H9 (cell line): Measurements from ENCODE around the gene DAZAP2. TPM values are rescaled to one million over a fixed set of nuclear protein-coding genes. Genes with fewer than 3 reads are reported as not detected.

Source experiments
- DNase-seq: peaks from one replicate; pipeline ENCODE4 v3.0.0-alpha.2; 2017
- H2AFZ ChIP-seq: one replicate; pipeline ENCODE4 v1.6.1; 2013; ENCODE audit warnings: mild to moderate bottlenecking, low read length, control low read depth, moderate library complexity
- H2AK5ac ChIP-seq: 2 replicates; pipeline ENCODE4 v1.6.1; 2013; ENCODE audit warnings: low read length, control low read depth, mixed read lengths; ENCODE audit not compliant: insufficient read length
- H2BK120ac ChIP-seq: one replicate; pipeline ENCODE4 v1.6.1; 2013; ENCODE audit warnings: low read depth, mild to moderate bottlenecking, low read length, control low read depth, inconsistent platforms; ENCODE audit not compliant: poor library complexity, severe bottlenecking
- H2BK12ac ChIP-seq: 2 replicates; pipeline ENCODE4 v1.6.1; 2013; ENCODE audit warnings: low read length, control low read depth, mixed read lengths, low read depth; ENCODE audit not compliant: insufficient read length
- H2BK15ac ChIP-seq: 2 replicates; pipeline ENCODE4 v1.6.1; 2013; ENCODE audit warnings: low read depth, low read length, control low read depth
- H2BK20ac ChIP-seq: one replicate; pipeline ENCODE4 v1.6.1; 2013; ENCODE audit warnings: low read depth, mild to moderate bottlenecking, low read length, control low read depth, inconsistent platforms; ENCODE audit not compliant: poor library complexity, severe bottlenecking
- H2BK5ac ChIP-seq: 2 replicates; pipeline ENCODE4 v1.6.1; 2013; ENCODE audit warnings: low read length, control low read depth, mixed read lengths; ENCODE audit not compliant: insufficient read length
- H3K14ac ChIP-seq: 2 replicates; pipeline ENCODE4 v1.6.1; 2013; ENCODE audit warnings: low read length, control low read depth; ENCODE audit not compliant: insufficient read depth
- H3K18ac ChIP-seq: 2 replicates; pipeline ENCODE4 v1.6.1; 2013; ENCODE audit warnings: low read depth, mild to moderate bottlenecking, mixed read lengths, low read length, control low read depth; ENCODE audit not compliant: insufficient read length
- H3K23ac ChIP-seq: 2 replicates; pipeline ENCODE4 v1.6.1; 2013; ENCODE audit warnings: low read length, control low read depth, mixed read lengths, low read depth; ENCODE audit not compliant: insufficient read length
- H3K23me2 ChIP-seq: 2 replicates; pipeline ENCODE4 v1.6.1; 2013; ENCODE audit warnings: low read depth, mild to moderate bottlenecking, mixed read lengths, low read length, control low read depth; ENCODE audit not compliant: insufficient read length, poor library complexity, severe bottlenecking
- H3K27ac ChIP-seq: 2 replicates; pipeline ENCODE4 v1.5.1; 2013; ENCODE audit warnings: low read length, control low read depth, mixed read lengths, low read depth; ENCODE audit not compliant: insufficient read length
- H3K27me3 ChIP-seq: 2 replicates; pipeline ENCODE4 v1.6.1; 2013; ENCODE audit warnings: low read length, control low read depth, inconsistent platforms; ENCODE audit not compliant: insufficient read depth
- H3K4ac ChIP-seq: 2 replicates; pipeline ENCODE4 v1.6.1; 2013; ENCODE audit warnings: low read depth, mild to moderate bottlenecking, control low read depth, inconsistent platforms, low read length, moderate library complexity
- H3K4me1 ChIP-seq: 2 replicates; pipeline ENCODE4 v1.6.1; 2013; ENCODE audit warnings: low read length, control low read depth, inconsistent platforms; ENCODE audit not compliant: insufficient read depth
- H3K4me2 ChIP-seq: 2 replicates; pipeline ENCODE4 v1.6.1; 2013; ENCODE audit warnings: low read length, control low read depth, mixed read lengths; ENCODE audit not compliant: insufficient read length, insufficient read depth
- H3K56ac ChIP-seq: 2 replicates; pipeline ENCODE4 v1.6.1; 2013; ENCODE audit warnings: low read depth, mild to moderate bottlenecking, mixed read lengths, low read length, control low read depth; ENCODE audit not compliant: insufficient read length
- H3K79me1 ChIP-seq: 2 replicates; pipeline ENCODE4 v1.6.1; 2013; ENCODE audit warnings: low read depth, mild to moderate bottlenecking, moderate library complexity, low read length, control low read depth, inconsistent platforms; ENCODE audit not compliant: insufficient read depth, poor library complexity, severe bottlenecking
- H3K79me2 ChIP-seq: 2 replicates; pipeline ENCODE4 v1.6.1; 2013; ENCODE audit warnings: low read length, control low read depth, inconsistent platforms; ENCODE audit not compliant: insufficient read depth
- H3K9ac ChIP-seq: 2 replicates; pipeline ENCODE4 v1.6.1; 2013; ENCODE audit warnings: low read length, control low read depth, mixed read lengths; ENCODE audit not compliant: insufficient read length; ENCODE audit errors: extremely low read depth
- H3K9me3 ChIP-seq: one replicate; pipeline ENCODE4 v1.6.1; 2013; ENCODE audit warnings: low read depth, low read length, inconsistent platforms; ENCODE audit not compliant: control insufficient read depth
- H3T11ph ChIP-seq: one replicate; pipeline ENCODE4 v1.6.1; 2013; ENCODE audit warnings: mild to moderate bottlenecking, low read length, control low read depth, inconsistent platforms
- H4K20me1 ChIP-seq: one replicate; pipeline ENCODE4 v1.6.1; 2013; ENCODE audit not compliant: control insufficient read depth, insufficient read length, insufficient read depth
- H4K5ac ChIP-seq: 2 replicates; pipeline ENCODE4 v1.6.1; 2013; ENCODE audit warnings: low read depth, mild to moderate bottlenecking, mixed read lengths, low read length, control low read depth; ENCODE audit not compliant: insufficient read length
- H4K8ac ChIP-seq: replicated peaks from 2 replicates; pipeline ENCODE4 v1.6.1; 2013; ENCODE audit warnings: low read length, control low read depth, mixed read lengths, low read depth; ENCODE audit not compliant: insufficient read length
- H4K91ac ChIP-seq: 2 replicates; pipeline ENCODE4 v1.6.1; 2013; ENCODE audit warnings: low read depth, mild to moderate bottlenecking, moderate library complexity, mixed read lengths, low read length, control low read depth; ENCODE audit not compliant: insufficient read length
- H3K27ac Mint-ChIP-seq, 3 experiments: 2 replicates in 2 of 3; 3 replicates in 1 of 3; pipeline ENCODE4 v1.8.0; 2020 to 2021; ENCODE audit warnings: mixed read lengths in 3 of 3, mild to moderate bottlenecking in 1 of 3, moderate library complexity in 1 of 3
- H3K27me3 Mint-ChIP-seq: 2 replicates; pipeline ENCODE4 v1.8.0; 2021; ENCODE audit warnings: low read depth, mild to moderate bottlenecking, moderate library complexity, mixed read lengths
- H3K36me3 Mint-ChIP-seq, 3 experiments: 2 replicates in 2 of 3; 3 replicates in 1 of 3; pipeline ENCODE4 v1.8.0; 2020 to 2021; ENCODE audit warnings: low read depth in 3 of 3, mixed read lengths in 3 of 3; ENCODE audit not compliant: insufficient read depth in 1 of 3
- H3K4me1 Mint-ChIP-seq, 2 experiments: 2 replicates each; pipeline ENCODE4 v1.8.0; 2020; ENCODE audit warnings: mixed read lengths in 2 of 2
- H3K4me3 Mint-ChIP-seq, 2 experiments: 2 replicates in 1 of 2; 3 replicates in 1 of 2; pipeline ENCODE4 v1.8.0; 2020 to 2021; ENCODE audit warnings: mild to moderate bottlenecking in 2 of 2, mixed read lengths in 2 of 2, moderate library complexity in 1 of 2
- H3K9me3 Mint-ChIP-seq, 2 experiments: 2 replicates in 1 of 2; 3 replicates in 1 of 2; pipeline ENCODE4 v1.8.0; 2020; ENCODE audit warnings: mild to moderate bottlenecking in 2 of 2, mixed read lengths in 2 of 2, moderate library complexity in 1 of 2
- WGBS: extraction: QIAGEN DNeasy Blood & Tissue Kit; methylation state at CpG from one replicate; pipeline ENCODE4 v1.1.7; 2013; ENCODE audit warnings: missing lambda C conversion rate, low lambda C conversion rate, mixed read lengths; ENCODE audit not compliant: insufficient read length; ENCODE audit errors: extremely low coverage; 5-methylcytosine and 5-hydroxymethylcytosine counted together
- total RNA-seq: library from RNA; stranded (reverse); gene quantifications from 2 replicates; pipeline ENCODE4 v1.2.1, GENCODE V29; 2021
- TF ChIP-seq, protein P1 (sequence below): fragments of 200-600 bp; sonication (generic); conservative IDR thresholded peaks from 3 replicates; pipeline ENCODE4 v1.8.0; 2021; ENCODE audit warnings: antibody characterized with exemption, mild to moderate bottlenecking

DAZAP2 gene
- total RNA-seq, 1 experiment from 2014 or later: 23.6 TPM

DNA sequence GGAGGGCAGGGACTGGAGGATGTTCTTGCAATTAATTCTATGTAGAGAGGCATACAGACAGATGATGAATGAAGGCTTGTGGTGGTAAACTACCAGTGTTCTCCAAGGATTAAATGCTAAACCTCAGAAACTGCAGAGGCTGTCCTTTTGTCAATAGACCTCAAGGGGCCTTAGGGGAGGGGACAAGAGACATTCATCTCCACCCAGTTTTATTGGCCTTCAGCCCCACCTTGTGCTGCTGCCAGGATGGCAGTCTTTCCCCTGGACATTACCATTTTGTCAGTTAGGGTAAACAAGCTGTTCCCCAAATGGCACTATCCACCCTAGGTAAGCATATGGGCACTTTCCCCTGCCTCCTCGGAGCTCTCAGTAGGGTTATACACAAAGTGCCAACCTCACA, 36.5 kb downstream of the DAZAP2 start:
- H3K4me1 Mint-ChIP-seq: peaks cover 10% of the 10 kb centered on the region in 2 experiments; a peak in 3 of 4 replicates
- Histone ChIP-seq H3K14ac (no peak overlapping the region), H3K4ac (no peak overlapping the region), H2AFZ (no peak overlapping the region), H3K4me1 (no peaks in the 10 kb centered on the region), H3T11ph (no peak overlapping the region), H2AK5ac (no peak overlapping the region), H3K18ac (no peak overlapping the region), H4K91ac (no peak overlapping the region), H4K8ac (no peak overlapping the region), H3K27ac (no peak overlapping the region), H4K20me1 (no peaks in the 10 kb centered on the region), H3K9me3 (no peaks in the 10 kb centered on the region), H3K79me1 (no peaks in the 10 kb centered on the region), H2BK12ac (no peak overlapping the region), H3K4me2 (no peak overlapping the region), H2BK120ac (no peak overlapping the region), H2BK5ac (no peak overlapping the region), H3K9ac (no peak overlapping the region), H3K27me3 (peaks cover 2% of the 10 kb centered on the region; the same call in 1 of the 2 replicates), H2BK20ac (no peak overlapping the region), H4K5ac (no peak overlapping the region), H2BK15ac (no peak overlapping the region), H3K23me2 (peaks cover 6% of the 10 kb centered on the region), H3K56ac (no peak overlapping the region), H3K23ac (no peak overlapping the region), H3K79me2 (no peaks in the 10 kb centered on the region)
- H3K27ac Mint-ChIP-seq: no peak overlapping the region
- TF ChIP-seq, protein P1, sequence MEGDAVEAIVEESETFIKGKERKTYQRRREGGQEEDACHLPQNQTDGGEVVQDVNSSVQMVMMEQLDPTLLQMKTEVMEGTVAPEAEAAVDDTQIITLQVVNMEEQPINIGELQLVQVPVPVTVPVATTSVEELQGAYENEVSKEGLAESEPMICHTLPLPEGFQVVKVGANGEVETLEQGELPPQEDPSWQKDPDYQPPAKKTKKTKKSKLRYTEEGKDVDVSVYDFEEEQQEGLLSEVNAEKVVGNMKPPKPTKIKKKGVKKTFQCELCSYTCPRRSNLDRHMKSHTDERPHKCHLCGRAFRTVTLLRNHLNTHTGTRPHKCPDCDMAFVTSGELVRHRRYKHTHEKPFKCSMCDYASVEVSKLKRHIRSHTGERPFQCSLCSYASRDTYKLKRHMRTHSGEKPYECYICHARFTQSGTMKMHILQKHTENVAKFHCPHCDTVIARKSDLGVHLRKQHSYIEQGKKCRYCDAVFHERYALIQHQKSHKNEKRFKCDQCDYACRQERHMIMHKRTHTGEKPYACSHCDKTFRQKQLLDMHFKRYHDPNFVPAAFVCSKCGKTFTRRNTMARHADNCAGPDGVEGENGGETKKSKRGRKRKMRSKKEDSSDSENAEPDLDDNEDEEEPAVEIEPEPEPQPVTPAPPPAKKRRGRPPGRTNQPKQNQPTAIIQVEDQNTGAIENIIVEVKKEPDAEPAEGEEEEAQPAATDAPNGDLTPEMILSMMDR: no peak
- H3K36me3 Mint-ChIP-seq: no peaks in the 10 kb centered on the region
- no peak for DNase-seq
- peaks cover 19% of the 10 kb centered on the region for H3K27me3 Mint-ChIP-seq
- no peaks in the 10 kb centered on the region for H3K9me3 Mint-ChIP-seq
- H3K4me3 Mint-ChIP-seq: no peak overlapping the region
- no CpG with 5 or more reads among the region's 1 CpG for WGBS
